Upper lobe of left lung (tissue), 4 donors: ENCODE results near the gene IL1RAPL1.

ENCODE experiments used
- CTCF ChIP-seq, 6 experiments: fragments of 450-650 bp in 4 of 6; fragments of 200-600 bp in 2 of 6; sonication (generic) in 2 of 6; IDR thresholded peaks; one replicate each; pipeline ENCODE4 v1.5.1; 2016 to 2019; ENCODE audit warnings: antibody characterized with exemption in 6 of 6
- EP300 ChIP-seq, 4 donors: sonication (generic); formaldehyde crosslinking; IDR thresholded peaks; one replicate each; pipeline ENCODE4 v1.5.1; 2017; ENCODE audit warnings: antibody characterized with exemption in 4 of 4, control low read depth in 2 of 4
- POLR2A ChIP-seq, 4 donors: fragments of 450-650 bp; IDR thresholded peaks; one replicate each; pipeline ENCODE4 v1.5.1; 2016 to 2017; ENCODE audit warnings: antibody characterized with exemption in 4 of 4, mild to moderate bottlenecking in 2 of 4

- TF ChIP-seq POLR2A (IDR thresholded peaks at IDR 0.05) (no peak), CTCF (IDR thresholded peaks at IDR 0.05) (no peak), EP300 (IDR thresholded peaks at IDR 0.05) (no peak)
Observed at GRCh38 chrX:29024871-29025270, 437.6 kb downstream of the IL1RAPL1 start.
